Smooth muscle cell (in vitro differentiated cells): ENCODE data around the gene AXL. TPM values are rescaled to one million over a fixed set of nuclear protein-coding genes. Genes with fewer than 3 reads are reported as not detected.

Experiments
- DNase-seq: peaks from one replicate; lab custom pipeline; 2025; ENCODE audit not compliant: unreplicated experiment; lab: John Stamatoyannopoulos, UW
- H2AFZ ChIP-seq: fragments of 200-600 bp; sonication (generic); 2 replicates; pipeline ENCODE4 v1.6.0; 2016; ENCODE audit warnings: antibody characterized with exemption, low read depth, mild to moderate bottlenecking
- H3F3A ChIP-seq: fragments of 200-600 bp; sonication (generic); 2 replicates; pipeline ENCODE4 v1.6.0; 2017; ENCODE audit warnings: antibody characterized with exemption, low read depth
- H3K27ac ChIP-seq: fragments of 200-600 bp; sonication (generic); 2 replicates; pipeline ENCODE4 v1.5.1; 2016; ENCODE audit warnings: low read depth, mild to moderate bottlenecking
- H3K27me3 ChIP-seq: fragments of 200-600 bp; sonication (generic); 2 replicates; pipeline ENCODE4 v1.6.1; 2016; ENCODE audit warnings: low read depth, mild to moderate bottlenecking
- H3K36me3 ChIP-seq: fragments of 200-600 bp; sonication (generic); 2 replicates; pipeline ENCODE4 v1.5.1; 2016; ENCODE audit warnings: low read depth
- H3K4me1 ChIP-seq: fragments of 200-600 bp; sonication (generic); 2 replicates; pipeline ENCODE4 v1.5.1; 2016; ENCODE audit warnings: low read depth
- H3K4me2 ChIP-seq: fragments of 200-600 bp; sonication (generic); 2 replicates; pipeline ENCODE4 v1.6.0; 2016; ENCODE audit warnings: mild to moderate bottlenecking
- H3K4me3 ChIP-seq: fragments of 200-600 bp; sonication (generic); 2 replicates; pipeline ENCODE4 v1.5.1; 2016; ENCODE audit warnings: mild to moderate bottlenecking
- H3K79me2 ChIP-seq: fragments of 200-600 bp; sonication (generic); 2 replicates; pipeline ENCODE4 v1.6.0; 2016; ENCODE audit warnings: low read depth, mild to moderate bottlenecking
- H3K9ac ChIP-seq: fragments of 200-600 bp; sonication (generic); 2 replicates; pipeline ENCODE4 v1.6.0; 2016; ENCODE audit warnings: low read depth
- H3K9me3 ChIP-seq: fragments of 200-600 bp; sonication (generic); replicated peaks from 2 replicates; pipeline ENCODE4 v1.5.1; 2016; ENCODE audit warnings: low read depth
- H4K20me1 ChIP-seq: fragments of 200-600 bp; sonication (generic); 2 replicates; pipeline ENCODE4 v1.6.0; 2016; ENCODE audit warnings: low read depth
- WGBS: methylation state at CpG from one replicate; pipeline ENCODE4 v1.1.7; 2016; ENCODE audit warnings: low lambda C conversion rate; 5-methylcytosine and 5-hydroxymethylcytosine counted together
- polyA plus RNA-seq: library from polyadenylated mRNA; unstranded; fragments of >200 nt; fragmentation: Nextera tagmentation; extraction: Ambion mirVana; gene quantifications from 2 replicates; pipeline ENCODE4 v1.2.1, GENCODE V29; 2016
- total RNA-seq: library from RNA; depleted of rRNA; stranded (reverse); fragments of >200 nt; gene quantifications from 2 replicates; pipeline ENCODE4 v1.2.3, GENCODE V29; 2014
- TF ChIP-seq, protein P1 (sequence below): fragments of 200-600 bp; sonication (generic); IDR thresholded peaks from 2 replicates; pipeline ENCODE4 v1.5.1; 2017; ENCODE audit warnings: borderline replicate concordance, mild to moderate bottlenecking, antibody characterized with exemption; ENCODE audit not compliant: insufficient read depth, poor library complexity, severe bottlenecking

Gene AXL
- total and polyA plus RNA-seq, 2 experiments from 2014 or later: 16.9 to 71.2 TPM

DNA sequence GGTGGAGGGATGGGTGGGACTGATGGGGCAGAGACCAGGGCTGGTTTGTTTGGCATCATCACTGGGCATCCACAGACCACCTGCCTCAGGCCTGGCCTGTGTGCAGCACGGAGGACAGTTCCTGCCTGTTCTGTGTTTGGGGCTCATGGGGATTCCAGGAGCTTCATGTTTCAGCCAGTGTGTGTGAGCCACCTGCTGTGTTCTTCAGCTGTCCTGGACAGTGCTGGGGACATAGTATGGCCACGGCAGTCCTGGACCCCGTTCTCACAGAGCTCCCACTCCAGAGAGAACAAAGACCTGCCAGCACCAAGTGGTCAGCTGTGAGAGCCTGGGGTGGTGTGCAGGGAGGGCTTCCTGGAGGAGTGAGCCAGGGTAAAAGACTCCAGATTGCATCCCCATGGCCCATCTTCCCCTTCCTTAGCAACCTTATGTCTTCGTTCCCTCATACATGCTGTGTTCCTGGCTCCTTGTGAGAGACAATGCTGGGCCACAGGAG, 89.0 kb downstream of the AXL start:
- Histone ChIP-seq H4K20me1 (peaks cover 4% of the 10 kb centered on the region), H3K4me2 (no peak overlapping the region), H3F3A (peaks cover 49% of the 10 kb centered on the region), H3K9ac (peak overlapping the region; percentile 62), H3K79me2 (peaks cover 16% of the 10 kb centered on the region), H3K9me3 (no peaks in the 10 kb centered on the region), H3K4me3 (no peak overlapping the region), H2AFZ (no peak overlapping the region), H3K27me3 (no peaks in the 10 kb centered on the region), H3K27ac (peak overlapping the region; percentile 89), H3K4me1 (peaks cover 17% of the 10 kb centered on the region), H3K36me3 (peaks cover 13% of the 10 kb centered on the region)
- TF ChIP-seq, protein P1, sequence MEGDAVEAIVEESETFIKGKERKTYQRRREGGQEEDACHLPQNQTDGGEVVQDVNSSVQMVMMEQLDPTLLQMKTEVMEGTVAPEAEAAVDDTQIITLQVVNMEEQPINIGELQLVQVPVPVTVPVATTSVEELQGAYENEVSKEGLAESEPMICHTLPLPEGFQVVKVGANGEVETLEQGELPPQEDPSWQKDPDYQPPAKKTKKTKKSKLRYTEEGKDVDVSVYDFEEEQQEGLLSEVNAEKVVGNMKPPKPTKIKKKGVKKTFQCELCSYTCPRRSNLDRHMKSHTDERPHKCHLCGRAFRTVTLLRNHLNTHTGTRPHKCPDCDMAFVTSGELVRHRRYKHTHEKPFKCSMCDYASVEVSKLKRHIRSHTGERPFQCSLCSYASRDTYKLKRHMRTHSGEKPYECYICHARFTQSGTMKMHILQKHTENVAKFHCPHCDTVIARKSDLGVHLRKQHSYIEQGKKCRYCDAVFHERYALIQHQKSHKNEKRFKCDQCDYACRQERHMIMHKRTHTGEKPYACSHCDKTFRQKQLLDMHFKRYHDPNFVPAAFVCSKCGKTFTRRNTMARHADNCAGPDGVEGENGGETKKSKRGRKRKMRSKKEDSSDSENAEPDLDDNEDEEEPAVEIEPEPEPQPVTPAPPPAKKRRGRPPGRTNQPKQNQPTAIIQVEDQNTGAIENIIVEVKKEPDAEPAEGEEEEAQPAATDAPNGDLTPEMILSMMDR: no peak
- WGBS: 78% methylated on average over 4 of the region's 4 CpGs
- no peak for DNase-seq

DNA sequence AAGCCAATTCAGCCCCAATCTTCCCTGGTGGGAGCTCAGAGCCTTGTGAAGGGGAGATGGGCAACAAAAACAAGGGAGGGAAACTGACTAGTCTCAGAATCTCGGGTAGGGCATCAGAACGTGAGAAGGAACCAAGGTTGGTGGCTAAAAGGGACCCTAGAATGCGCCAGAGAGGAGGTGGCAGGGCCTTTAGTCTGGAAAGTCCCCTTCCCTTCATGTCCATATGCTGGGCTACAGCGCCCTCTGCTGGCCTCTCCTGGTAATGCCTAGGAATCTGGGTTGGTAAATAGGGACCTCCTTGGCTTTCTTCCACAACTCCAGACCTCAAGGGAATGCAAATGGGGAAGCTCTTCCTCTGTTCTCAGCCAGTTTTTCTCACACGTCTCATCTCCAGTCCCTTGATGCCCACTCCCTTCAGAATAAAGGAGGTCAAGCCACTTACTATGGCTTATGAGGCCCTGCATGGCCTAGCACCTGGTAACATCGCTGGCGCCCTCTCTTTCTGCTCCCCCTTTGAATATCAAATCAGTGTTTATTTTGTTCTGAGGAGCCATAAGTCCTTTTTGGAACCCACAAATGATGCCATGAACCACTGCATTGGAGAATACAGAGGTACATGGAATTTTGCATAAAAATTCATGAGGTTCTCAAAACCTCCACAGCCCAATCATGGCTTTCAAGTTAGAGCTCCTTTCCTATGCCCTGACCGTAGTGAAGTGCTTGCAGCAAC, 89.6 kb downstream of the AXL start:
- peak overlapping the region; percentile 84 for H3K4me2 ChIP-seq
- H3K27ac ChIP-seq: peak overlapping the region; percentile 89
- H2AFZ ChIP-seq: no peak overlapping the region
- H3K4me3 ChIP-seq: peak overlapping the region; percentile 72
- TF ChIP-seq, protein P1: peak; percentile 99
- peaks cover 8% of the 10 kb centered on the region for H4K20me1 ChIP-seq
- H3K4me1 ChIP-seq: peaks cover 17% of the 10 kb centered on the region
- 39% methylated on average over 8 of the region's 8 CpGs for WGBS
- peaks cover 13% of the 10 kb centered on the region for H3K36me3 ChIP-seq
- H3K79me2 ChIP-seq: peaks cover 20% of the 10 kb centered on the region
- H3K27me3 ChIP-seq: no peaks in the 10 kb centered on the region
- no peaks in the 10 kb centered on the region for H3K9me3 ChIP-seq
- DNase-seq: peak; percentile 94
- peaks cover 49% of the 10 kb centered on the region for H3F3A ChIP-seq
- H3K9ac ChIP-seq: peak overlapping the region; percentile 88

DNA sequence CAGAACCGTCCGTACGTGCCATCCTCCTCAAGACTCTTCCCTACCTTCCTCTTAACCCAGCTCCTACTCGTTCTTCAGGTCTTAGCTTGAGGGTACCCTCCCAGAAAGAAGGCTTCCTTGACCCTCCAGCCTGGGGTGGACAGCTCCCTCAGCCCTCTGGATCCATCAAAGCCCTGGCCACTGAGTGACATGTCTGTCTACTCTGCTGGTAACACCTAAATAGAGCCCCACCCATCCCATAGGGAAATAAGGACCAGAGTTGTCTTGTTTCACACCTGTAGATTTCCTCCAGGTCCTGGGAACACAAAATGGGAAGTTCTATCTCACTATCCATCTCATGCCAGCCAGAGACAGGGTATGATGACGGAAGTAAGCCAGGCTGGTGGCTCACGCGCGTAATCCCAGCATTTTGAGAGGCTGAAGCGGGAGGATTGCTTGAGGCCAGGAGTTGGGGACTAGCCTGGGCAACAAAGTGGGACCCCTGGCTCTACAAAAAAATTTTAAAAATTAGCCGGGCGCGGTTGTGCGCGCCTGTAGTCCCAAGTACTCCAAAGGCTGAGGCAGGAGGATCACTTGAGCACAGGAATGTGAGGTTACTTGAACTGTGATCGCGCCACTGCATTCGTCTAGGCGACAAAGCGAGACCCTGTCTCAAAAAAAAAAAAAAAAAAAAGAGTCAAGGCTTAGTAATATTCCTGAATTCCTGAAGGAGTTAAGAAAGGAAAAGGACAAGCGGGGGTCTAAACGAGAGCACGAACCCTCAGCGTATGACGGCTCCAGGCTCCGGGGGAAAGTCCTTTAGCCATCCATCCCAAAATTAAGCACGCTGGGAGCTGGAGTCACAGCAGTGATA, 90.4 kb downstream of the AXL start:
- H3K4me1 ChIP-seq: peaks cover 17% of the 10 kb centered on the region
- TF ChIP-seq, protein P1: no peak
- peaks cover 12% of the 10 kb centered on the region for H3K36me3 ChIP-seq
- H4K20me1 ChIP-seq: peaks cover 15% of the 10 kb centered on the region
- peak overlapping the region; percentile 89 for H3K27ac ChIP-seq
- H3K27me3 ChIP-seq: no peaks in the 10 kb centered on the region
- H3K9me3 ChIP-seq: no peaks in the 10 kb centered on the region
- H2AFZ ChIP-seq: peak overlapping the region; percentile 31
- peak overlapping the region; percentile 72 for H3K4me3 ChIP-seq
- WGBS: 41% methylated on average over 26 of the region's 26 CpGs
- H3K4me2 ChIP-seq: peak overlapping the region; percentile 84
- peaks cover 47% of the 10 kb centered on the region for H3F3A ChIP-seq
- no peak for DNase-seq
- peaks cover 26% of the 10 kb centered on the region for H3K79me2 ChIP-seq
- peak overlapping the region; percentile 88 for H3K9ac ChIP-seq
